GM19023 (cell line): ENCODE data around the gene MAP4K3.
"Not testable (repeated sequence)": the region's sequence is repeated elsewhere in the genome, so short reads cannot be mapped to it uniquely, and the experiment has no call there.

ENCODE experiments used
- ATAC-seq: cut with Tn5 transposase; IDR thresholded peaks from one replicate; pipeline ENCODE4 v1.9.1; 2021; ENCODE audit warnings: mild to moderate bottlenecking, moderate library complexity; ENCODE audit not compliant: unreplicated experiment

MAP4K3 gene

GRCh38 chr2:39411181-39411944 is 25.7 kb downstream of the MAP4K3 start:
- no peak for ATAC-seq

- ATAC-seq = no peak
These were observed 27.2 kb downstream of the MAP4K3 start for GRCh38 chr2:39409697-39410389.

- peak; percentile 51 for ATAC-seq
These were observed 28.5 kb downstream of the MAP4K3 start for GRCh38 chr2:39408351-39409136.

GRCh38 chr2:39407516-39408296 is 29.4 kb downstream of the MAP4K3 start:
- ATAC-seq = no peak

GRCh38 chr2:39405364-39405763 is 31.7 kb downstream of the MAP4K3 start:
- ATAC-seq = no peak

- ATAC-seq = no peak
These were observed 33.8 kb downstream of the MAP4K3 start for GRCh38 chr2:39403311-39403710.

GRCh38 chr2:39401319-39401718 is 35.8 kb downstream of the MAP4K3 start:
- ATAC-seq = no peak

- ATAC-seq = no peak
These were observed 37.5 kb downstream of the MAP4K3 start for GRCh38 chr2:39399570-39399969.

- ATAC-seq = no peak
These were observed 41.8 kb downstream of the MAP4K3 start for GRCh38 chr2:39395313-39395712.

- no peak for ATAC-seq
These were observed 42.5 kb downstream of the MAP4K3 start for GRCh38 chr2:39394516-39394961.

- no peak for ATAC-seq
These were observed 44.4 kb downstream of the MAP4K3 start for GRCh38 chr2:39392672-39393071.

GRCh38 chr2:39390216-39390615 is 46.9 kb downstream of the MAP4K3 start:
- ATAC-seq = no peak

GRCh38 chr2:39386064-39386463 is 51.0 kb downstream of the MAP4K3 start:
- no peak for ATAC-seq

- no peak for ATAC-seq
These were observed 51.9 kb downstream of the MAP4K3 start for GRCh38 chr2:39385172-39385571.

GRCh38 chr2:39384071-39384470 is 53.0 kb downstream of the MAP4K3 start:
- not testable (repeated sequence) for ATAC-seq

- no peak for ATAC-seq
These were observed 53.9 kb downstream of the MAP4K3 start for GRCh38 chr2:39383146-39383545.

- ATAC-seq = no peak
These were observed 55.4 kb downstream of the MAP4K3 start for GRCh38 chr2:39381653-39382052.

- no peak for ATAC-seq
These were observed 56.4 kb downstream of the MAP4K3 start for GRCh38 chr2:39380525-39381150.

GRCh38 chr2:39379643-39380524 is 57.2 kb downstream of the MAP4K3 start:
- peak; percentile 67 for ATAC-seq
